Measurements from ENCODE around the gene XRCC6. TPM values are rescaled to one million over a fixed set of nuclear protein-coding genes. Genes with fewer than 3 reads are reported as not detected.

Gene XRCC6
- total RNA-seq, 1 donor from 2014 or later: 158 TPM

DNA sequence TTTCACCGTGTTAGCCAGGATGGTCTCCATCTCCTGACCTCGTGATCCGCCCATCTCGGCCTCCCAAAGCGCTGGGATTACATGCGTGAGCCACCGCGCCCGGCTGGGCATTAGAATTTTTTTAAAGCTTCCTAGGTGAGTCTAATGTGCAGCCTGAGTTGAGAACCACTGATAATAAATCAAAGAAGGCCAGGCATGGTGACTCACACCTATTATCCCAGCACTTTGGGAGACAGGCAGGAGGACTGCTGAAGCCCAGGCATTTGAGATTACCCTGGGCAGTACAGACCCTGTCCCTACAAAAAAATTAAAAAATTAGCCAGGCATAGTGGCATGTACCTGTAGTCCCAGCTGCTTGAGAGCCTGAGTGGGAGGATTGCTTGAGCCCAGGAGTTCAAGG, 91.9 kb downstream of the XRCC6 start:
- H3K27ac ChIP-seq: no peak overlapping the region
- no peaks in the 10 kb centered on the region for H3K9me3 ChIP-seq
- no peaks in the 10 kb centered on the region for H3K4me1 ChIP-seq
- H3K4me3 ChIP-seq: no peak overlapping the region
- no peak for TF ChIP-seq POLR2A (IDR thresholded peaks at IDR 0.05)
- no peak for TF ChIP-seq POLR2AphosphoS5 (IDR thresholded peaks at IDR 0.05; ENCODE audit: insufficient read depth in 1 of 2, low read depth in 1 of 2)
- TF ChIP-seq, protein P1, sequence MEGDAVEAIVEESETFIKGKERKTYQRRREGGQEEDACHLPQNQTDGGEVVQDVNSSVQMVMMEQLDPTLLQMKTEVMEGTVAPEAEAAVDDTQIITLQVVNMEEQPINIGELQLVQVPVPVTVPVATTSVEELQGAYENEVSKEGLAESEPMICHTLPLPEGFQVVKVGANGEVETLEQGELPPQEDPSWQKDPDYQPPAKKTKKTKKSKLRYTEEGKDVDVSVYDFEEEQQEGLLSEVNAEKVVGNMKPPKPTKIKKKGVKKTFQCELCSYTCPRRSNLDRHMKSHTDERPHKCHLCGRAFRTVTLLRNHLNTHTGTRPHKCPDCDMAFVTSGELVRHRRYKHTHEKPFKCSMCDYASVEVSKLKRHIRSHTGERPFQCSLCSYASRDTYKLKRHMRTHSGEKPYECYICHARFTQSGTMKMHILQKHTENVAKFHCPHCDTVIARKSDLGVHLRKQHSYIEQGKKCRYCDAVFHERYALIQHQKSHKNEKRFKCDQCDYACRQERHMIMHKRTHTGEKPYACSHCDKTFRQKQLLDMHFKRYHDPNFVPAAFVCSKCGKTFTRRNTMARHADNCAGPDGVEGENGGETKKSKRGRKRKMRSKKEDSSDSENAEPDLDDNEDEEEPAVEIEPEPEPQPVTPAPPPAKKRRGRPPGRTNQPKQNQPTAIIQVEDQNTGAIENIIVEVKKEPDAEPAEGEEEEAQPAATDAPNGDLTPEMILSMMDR (IDR thresholded peaks at IDR 0.05): no peak
- H3K27me3 ChIP-seq: no peaks in the 10 kb centered on the region
- DNase-seq (ENCODE audit: extremely low spot score in 2 of 2): no peak
- intact Hi-C loops (cut with DNase I): no loop called here
- no peaks in the 10 kb centered on the region for H3K36me3 ChIP-seq

Small RNAs within 50 kb of the gene (small RNA-seq; reads per million reads assigned to genes)
- gene HMGN2P10: not detected
- not detected for gene RF00019
- gene RNU6-476P: not detected

Other genes with a start within 250 kb of the XRCC6 start
- gene TEF, start 239.4 kb upstream of the XRCC6 start, total RNA-seq: 12.0 TPM
- gene TOB2, start 174.5 kb upstream of the XRCC6 start, total RNA-seq: 34.9 TPM
- 35.4 TPM for gene PHF5A, start 152.6 kb upstream of the XRCC6 start, total RNA-seq
- gene ACO2, start 152.2 kb upstream of the XRCC6 start, total RNA-seq: 78.6 TPM
- gene POLR3H, start 76.8 kb upstream of the XRCC6 start, total RNA-seq: 21.4 TPM
- 29.7 TPM for gene CSDC2, start 60.3 kb upstream of the XRCC6 start, total RNA-seq
- 40.8 TPM for gene PMM1, start 31.5 kb upstream of the XRCC6 start, total RNA-seq
- gene DESI1, start 252 bp upstream of the XRCC6 start, total RNA-seq: 20.6 TPM
- 113 TPM for gene SNU13, start 67.6 kb downstream of the XRCC6 start, total RNA-seq
- 6.4 TPM for gene MEI1, start 78.2 kb downstream of the XRCC6 start, total RNA-seq
- 8.8 TPM for gene CCDC134, start 179.4 kb downstream of the XRCC6 start, total RNA-seq
- gene SREBF2, start 211.8 kb downstream of the XRCC6 start, total RNA-seq: 98.0 TPM

Data from vagina (tissue), 2 donors.